Spleen (tissue), 7 donors: ENCODE data around the gene PDE5A.

Source experiments
- CTCF ChIP-seq, 11 experiments: fragments of 200-600 bp in 7 of 11; fragments of 450-650 bp in 4 of 11; sonication (generic) in 4 of 11; IDR thresholded peaks in 8 of 11; conservative IDR thresholded peaks in 3 of 11; 1 replicate in 7 of 11; 2 replicates in 4 of 11; pipeline versions ENCODE4 v1.4.0 to v1.8.0; 2016 to 2021; ENCODE audit warnings: antibody characterized with exemption in 11 of 11, inconsistent platforms in 4 of 11, mild to moderate bottlenecking in 1 of 11
- POLR2A ChIP-seq, 3 donors: fragments of 450-650 bp; IDR thresholded peaks; one replicate each; pipeline ENCODE4 v1.5.1; 2017; ENCODE audit warnings: antibody characterized with exemption in 3 of 3, mild to moderate bottlenecking in 1 of 3
- donor health status: DM: no; HTN: no; CAD: no; lungs with moderate emphysema.
- donor health status: DM: no; HTN: no; CAD: no.
- donor health status: DM: no; HTN: no; CAD: no.

GRCh38 chr4:119549639-119550038, 79.0 kb downstream of the PDE5A start:
- TF ChIP-seq POLR2A (IDR thresholded peaks at IDR 0.05) (no peak), CTCF (IDR thresholded peaks at IDR 0.05 in 8 of 11, conservative IDR thresholded peaks at IDR 0.05 in 3 of 11) (no peak)
